Stimulated activated CD4-positive, alpha-beta T cell treated with anti-CD3 and anti-CD28 coated beads, Interleukin-15, amount 100 ng/mL, for 1 hour (primary cell): ENCODE measurements around the gene HS6ST3.

ENCODE experiments used
- DNase-seq, 2 donors: peaks; one replicate each; pipeline ENCODE4 v3.0.0-alpha.2; 2020; ENCODE audit warnings: low read depth in 1 of 2, low spot score in 1 of 2

Gene HS6ST3

GRCh38 chr13:96198038-96198437 lies 108.1 kb downstream of the HS6ST3 start:
- DNase-seq, result no peak

- no peak for DNase-seq
Measured at GRCh38 chr13:96199315-96199714, 109.4 kb downstream of the HS6ST3 start.

- DNase-seq, result no peak
Measured at GRCh38 chr13:96200810-96201209, 110.9 kb downstream of the HS6ST3 start.

- DNase-seq, result no peak
Measured at GRCh38 chr13:96202315-96202714, 112.4 kb downstream of the HS6ST3 start.

GRCh38 chr13:96203471-96203870 lies 113.6 kb downstream of the HS6ST3 start:
- DNase-seq, result no peak

GRCh38 chr13:96214824-96215445 lies 125.0 kb downstream of the HS6ST3 start:
- DNase-seq, result no peak

- no peak for DNase-seq
Measured at GRCh38 chr13:96216543-96216942, 126.6 kb downstream of the HS6ST3 start.

GRCh38 chr13:96218475-96218874 lies 128.6 kb downstream of the HS6ST3 start:
- DNase-seq, result no peak

- DNase-seq, result no peak
Measured at GRCh38 chr13:96221471-96221870, 131.6 kb downstream of the HS6ST3 start.

- DNase-seq, result no peak
Measured at GRCh38 chr13:96223231-96223630, 133.3 kb downstream of the HS6ST3 start.

- DNase-seq, result no peak
Measured at GRCh38 chr13:96229356-96229755, 139.4 kb downstream of the HS6ST3 start.

GRCh38 chr13:96238241-96238640 lies 148.3 kb downstream of the HS6ST3 start:
- DNase-seq, result no peak

GRCh38 chr13:96238861-96239260 lies 149.0 kb downstream of the HS6ST3 start:
- no peak for DNase-seq

GRCh38 chr13:96243376-96243775 lies 153.5 kb downstream of the HS6ST3 start:
- no peak for DNase-seq

GRCh38 chr13:96248103-96248502 lies 158.2 kb downstream of the HS6ST3 start:
- DNase-seq, result no peak

- no peak for DNase-seq
Measured at GRCh38 chr13:96248996-96249395, 159.1 kb downstream of the HS6ST3 start.

- no peak for DNase-seq
Measured at GRCh38 chr13:96252903-96253302, 163.0 kb downstream of the HS6ST3 start.

- no peak for DNase-seq
Measured at GRCh38 chr13:96273196-96273595, 183.3 kb downstream of the HS6ST3 start.

- no peak for DNase-seq
Measured at GRCh38 chr13:96274046-96274445, 184.1 kb downstream of the HS6ST3 start.

- DNase-seq, result no peak
Measured at GRCh38 chr13:96279904-96280303, 190.0 kb downstream of the HS6ST3 start.

GRCh38 chr13:96284971-96285370 lies 195.1 kb downstream of the HS6ST3 start:
- DNase-seq, result no peak

- no peak for DNase-seq
Measured at GRCh38 chr13:96285729-96286128, 195.8 kb downstream of the HS6ST3 start.
